ENCODE data around the gene TAS1R3.

Gene TAS1R3

GRCh38 chr1:1328254-1328653, 2.8 kb upstream of the TAS1R3 start:
- TF ChIP-seq CREB5 (CRISPR knock-in tag; IDR thresholded peaks at IDR 0.05; ENCODE audit: low read depth) (no peak), GLIS3 (CRISPR knock-in tag; IDR thresholded peaks at IDR 0.05) (no peak), TOX (CRISPR knock-in tag; IDR thresholded peaks at IDR 0.05; ENCODE audit: borderline replicate concordance) (no peak), BACH2 (CRISPR knock-in tag; IDR thresholded peaks at IDR 0.05; ENCODE audit: borderline replicate concordance) (no peak), ZNF70 (CRISPR knock-in tag; IDR thresholded peaks at IDR 0.05) (no peak), ZC3H10 (CRISPR knock-in tag; IDR thresholded peaks at IDR 0.05) (no peak), PPARA (CRISPR knock-in tag; IDR thresholded peaks at IDR 0.05; ENCODE audit: borderline replicate concordance) (no peak), ARNTL (CRISPR knock-in tag; IDR thresholded peaks at IDR 0.05; ENCODE audit: borderline replicate concordance, low read depth) (no peak), ISL1 (CRISPR knock-in tag; IDR thresholded peaks at IDR 0.05) (no peak), ESRRG (CRISPR knock-in tag; IDR thresholded peaks at IDR 0.05) (no peak), TCF4 (CRISPR knock-in tag; IDR thresholded peaks at IDR 0.05; ENCODE audit: borderline replicate concordance) (no peak), CSDC2 (CRISPR knock-in tag; IDR thresholded peaks at IDR 0.05) (no peak), ZFP3 (CRISPR knock-in tag; IDR thresholded peaks at IDR 0.05) (no peak)
- TF ChIP-seq, protein P1, sequence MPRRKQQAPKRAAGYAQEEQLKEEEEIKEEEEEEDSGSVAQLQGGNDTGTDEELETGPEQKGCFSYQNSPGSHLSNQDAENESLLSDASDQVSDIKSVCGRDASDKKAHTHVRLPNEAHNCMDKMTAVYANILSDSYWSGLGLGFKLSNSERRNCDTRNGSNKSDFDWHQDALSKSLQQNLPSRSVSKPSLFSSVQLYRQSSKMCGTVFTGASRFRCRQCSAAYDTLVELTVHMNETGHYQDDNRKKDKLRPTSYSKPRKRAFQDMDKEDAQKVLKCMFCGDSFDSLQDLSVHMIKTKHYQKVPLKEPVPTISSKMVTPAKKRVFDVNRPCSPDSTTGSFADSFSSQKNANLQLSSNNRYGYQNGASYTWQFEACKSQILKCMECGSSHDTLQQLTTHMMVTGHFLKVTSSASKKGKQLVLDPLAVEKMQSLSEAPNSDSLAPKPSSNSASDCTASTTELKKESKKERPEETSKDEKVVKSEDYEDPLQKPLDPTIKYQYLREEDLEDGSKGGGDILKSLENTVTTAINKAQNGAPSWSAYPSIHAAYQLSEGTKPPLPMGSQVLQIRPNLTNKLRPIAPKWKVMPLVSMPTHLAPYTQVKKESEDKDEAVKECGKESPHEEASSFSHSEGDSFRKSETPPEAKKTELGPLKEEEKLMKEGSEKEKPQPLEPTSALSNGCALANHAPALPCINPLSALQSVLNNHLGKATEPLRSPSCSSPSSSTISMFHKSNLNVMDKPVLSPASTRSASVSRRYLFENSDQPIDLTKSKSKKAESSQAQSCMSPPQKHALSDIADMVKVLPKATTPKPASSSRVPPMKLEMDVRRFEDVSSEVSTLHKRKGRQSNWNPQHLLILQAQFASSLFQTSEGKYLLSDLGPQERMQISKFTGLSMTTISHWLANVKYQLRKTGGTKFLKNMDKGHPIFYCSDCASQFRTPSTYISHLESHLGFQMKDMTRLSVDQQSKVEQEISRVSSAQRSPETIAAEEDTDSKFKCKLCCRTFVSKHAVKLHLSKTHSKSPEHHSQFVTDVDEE (CRISPR knock-in tag; IDR thresholded peaks at IDR 0.05), result no peak
- TF ChIP-seq, protein P2, sequence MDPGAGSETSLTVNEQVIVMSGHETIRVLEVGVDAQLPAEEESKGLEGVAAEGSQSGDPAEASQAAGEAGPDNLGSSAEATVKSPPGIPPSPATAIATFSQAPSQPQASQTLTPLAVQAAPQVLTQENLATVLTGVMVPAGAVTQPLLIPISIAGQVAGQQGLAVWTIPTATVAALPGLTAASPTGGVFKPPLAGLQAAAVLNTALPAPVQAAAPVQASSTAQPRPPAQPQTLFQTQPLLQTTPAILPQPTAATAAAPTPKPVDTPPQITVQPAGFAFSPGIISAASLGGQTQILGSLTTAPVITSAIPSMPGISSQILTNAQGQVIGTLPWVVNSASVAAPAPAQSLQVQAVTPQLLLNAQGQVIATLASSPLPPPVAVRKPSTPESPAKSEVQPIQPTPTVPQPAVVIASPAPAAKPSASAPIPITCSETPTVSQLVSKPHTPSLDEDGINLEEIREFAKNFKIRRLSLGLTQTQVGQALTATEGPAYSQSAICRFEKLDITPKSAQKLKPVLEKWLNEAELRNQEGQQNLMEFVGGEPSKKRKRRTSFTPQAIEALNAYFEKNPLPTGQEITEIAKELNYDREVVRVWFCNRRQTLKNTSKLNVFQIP (CRISPR knock-in tag; IDR thresholded peaks at IDR 0.05; ENCODE audit: borderline replicate concordance, low read depth), result no peak
- ATAC-seq, result no peak

GRCh38 chr1:1329304-1330210, 1.5 kb upstream of the TAS1R3 start:
- TF ChIP-seq CSDC2 (CRISPR knock-in tag; IDR thresholded peaks at IDR 0.05), result no peak
- TF ChIP-seq BACH2 (CRISPR knock-in tag; IDR thresholded peaks at IDR 0.05; ENCODE audit: borderline replicate concordance), result no peak
- TF ChIP-seq, protein P1 (CRISPR knock-in tag; IDR thresholded peaks at IDR 0.05), result no peak
- TF ChIP-seq ISL1 (CRISPR knock-in tag; IDR thresholded peaks at IDR 0.05), result no peak
- no peak for TF ChIP-seq OSR1 (CRISPR knock-in tag; IDR thresholded peaks at IDR 0.05)
- no peak for TF ChIP-seq ZNF8 (CRISPR knock-in tag; IDR thresholded peaks at IDR 0.05)
- no peak for TF ChIP-seq GLIS3 (CRISPR knock-in tag; IDR thresholded peaks at IDR 0.05)
- no peak for TF ChIP-seq RARB (CRISPR knock-in tag; IDR thresholded peaks at IDR 0.05)
- no peak for TF ChIP-seq ZNF565 (CRISPR knock-in tag; conservative IDR thresholded peaks at IDR 0.05; ENCODE audit: low read depth)
- TF ChIP-seq ZFP3 (CRISPR knock-in tag; IDR thresholded peaks at IDR 0.05), result no peak
- TF ChIP-seq TOX (CRISPR knock-in tag; IDR thresholded peaks at IDR 0.05; ENCODE audit: borderline replicate concordance), result no peak
- no peak for TF ChIP-seq PPARA (CRISPR knock-in tag; IDR thresholded peaks at IDR 0.05; ENCODE audit: borderline replicate concordance)
- no peak for TF ChIP-seq ZNF70 (CRISPR knock-in tag; IDR thresholded peaks at IDR 0.05)
- TF ChIP-seq SNAI2 (CRISPR knock-in tag; IDR thresholded peaks at IDR 0.05), result no peak
- no peak for TF ChIP-seq ARNTL (CRISPR knock-in tag; IDR thresholded peaks at IDR 0.05; ENCODE audit: borderline replicate concordance, low read depth)
- no peak for TF ChIP-seq ESRRG (CRISPR knock-in tag; IDR thresholded peaks at IDR 0.05)
- TF ChIP-seq ZC3H10 (CRISPR knock-in tag; IDR thresholded peaks at IDR 0.05), result no peak
- TF ChIP-seq CREB5 (CRISPR knock-in tag; IDR thresholded peaks at IDR 0.05; ENCODE audit: low read depth), result no peak
- ATAC-seq, result no peak
